ENCODE results near the gene SCD.

Gene SCD

DNA sequence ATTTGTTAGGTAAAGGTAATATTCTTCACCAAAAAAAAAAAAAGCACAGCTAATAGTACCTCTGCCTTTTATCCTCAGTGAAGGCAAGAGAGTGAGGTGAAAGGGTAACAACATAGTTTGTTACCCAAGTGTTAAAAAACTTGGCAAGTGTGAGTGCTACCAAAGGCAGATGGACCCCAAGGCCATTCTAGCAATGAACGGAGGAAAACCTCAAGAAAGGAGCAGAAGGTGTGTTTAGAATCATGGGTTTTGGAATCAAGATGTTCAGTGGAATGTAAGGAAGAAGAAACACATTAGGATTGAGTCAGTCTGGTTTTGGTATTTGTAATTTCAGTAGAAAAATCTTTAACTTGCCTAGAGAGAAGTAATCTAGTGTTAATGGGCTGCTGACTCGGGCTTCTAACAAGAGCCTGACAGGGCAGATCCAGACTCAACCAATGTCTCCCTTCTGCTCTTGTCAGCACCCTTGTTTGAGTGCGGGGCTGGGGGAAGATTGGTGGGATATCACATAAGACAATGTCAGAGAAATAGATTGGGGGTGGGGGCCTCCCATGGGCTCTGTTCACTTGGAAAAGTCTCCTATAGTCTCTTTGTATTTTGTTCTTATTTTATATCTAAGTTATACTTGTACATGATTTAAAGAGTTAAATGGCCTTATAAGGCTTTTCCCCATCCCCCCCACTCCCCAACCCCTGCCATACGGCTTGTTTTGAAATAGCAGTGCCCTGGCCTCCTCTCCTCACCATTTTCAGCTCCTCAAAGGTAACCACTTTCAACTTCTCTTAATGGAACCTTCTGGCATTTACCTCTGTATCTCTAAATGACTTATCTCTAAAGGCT lies 44.4 kb downstream of the SCD start:
- TF ChIP-seq Cebpa-rat (IDR thresholded peaks at IDR 0.05) = no peak
- Histone ChIP-seq H4K20me1 (no peaks in the 10 kb centered on the region), H3K27ac (no peak overlapping the region), H3K4me3 (no peak overlapping the region), H3K36me3 (peaks cover 19% of the 10 kb centered on the region), H3K27me3 (no peaks in the 10 kb centered on the region), H3K9ac (no peak overlapping the region), H3K9me3 (no peaks in the 10 kb centered on the region), H3K4me1 (no peaks in the 10 kb centered on the region), H3K4me2 (no peak overlapping the region)

DNA sequence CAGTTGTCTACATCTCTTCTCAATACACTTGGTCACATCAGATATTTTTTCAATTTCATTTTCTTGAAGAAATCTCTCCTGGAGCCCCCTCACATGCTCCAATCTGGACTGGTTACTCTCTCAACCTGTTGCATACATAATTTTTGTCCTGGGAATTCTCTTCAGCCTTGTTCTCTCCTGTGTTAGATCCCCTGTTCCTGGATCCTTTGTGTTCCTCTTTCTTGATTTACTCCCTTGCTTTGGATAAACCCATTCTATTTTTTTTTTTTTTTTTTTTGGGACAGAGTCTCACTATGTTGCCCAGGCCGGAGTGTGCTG lies 45.6 kb downstream of the SCD start:
- Histone ChIP-seq H3K27me3 (no peaks in the 10 kb centered on the region), H3K4me1 (no peaks in the 10 kb centered on the region), H3K9me3 (no peaks in the 10 kb centered on the region), H3K4me2 (no peak overlapping the region), H3K36me3 (peaks cover 9% of the 10 kb centered on the region; the same call in 1 of the 2 replicates), H3K9ac (no peak overlapping the region), H3K27ac (no peak overlapping the region), H3K4me3 (no peak overlapping the region), H4K20me1 (no peaks in the 10 kb centered on the region)
- no peak for TF ChIP-seq Cebpa-rat (IDR thresholded peaks at IDR 0.05)

DNA sequence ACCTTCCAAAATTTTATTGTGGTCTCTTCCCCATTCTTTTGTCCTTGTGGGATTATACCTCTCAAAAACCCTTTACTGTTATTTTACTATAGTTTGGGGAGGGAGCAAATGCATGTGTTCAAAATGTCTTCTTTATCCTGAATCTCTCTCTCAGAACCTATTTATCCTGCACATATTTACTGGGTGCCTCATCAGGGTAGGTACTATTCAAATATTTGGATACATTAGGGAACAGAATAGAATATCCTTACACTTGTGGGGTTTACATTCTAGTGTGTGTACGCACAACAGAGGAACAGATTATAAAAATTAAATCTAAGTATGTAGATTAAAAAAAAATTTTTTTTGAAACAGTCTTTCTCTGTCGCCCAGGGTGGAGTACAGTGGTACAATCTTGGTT lies 48.6 kb downstream of the SCD start:
- H4K20me1 ChIP-seq = no peaks in the 10 kb centered on the region
- H3K4me3 ChIP-seq = no peak overlapping the region
- H3K36me3 ChIP-seq = no peaks in the 10 kb centered on the region
- no peaks in the 10 kb centered on the region for H3K4me1 ChIP-seq
- H3K4me2 ChIP-seq = no peak overlapping the region
- no peaks in the 10 kb centered on the region for H3K9me3 ChIP-seq
- H3K27me3 ChIP-seq = no peaks in the 10 kb centered on the region
- no peak overlapping the region for H3K9ac ChIP-seq
- TF ChIP-seq Cebpa-rat (IDR thresholded peaks at IDR 0.05) = no peak
- H3K27ac ChIP-seq = no peak overlapping the region

DNA sequence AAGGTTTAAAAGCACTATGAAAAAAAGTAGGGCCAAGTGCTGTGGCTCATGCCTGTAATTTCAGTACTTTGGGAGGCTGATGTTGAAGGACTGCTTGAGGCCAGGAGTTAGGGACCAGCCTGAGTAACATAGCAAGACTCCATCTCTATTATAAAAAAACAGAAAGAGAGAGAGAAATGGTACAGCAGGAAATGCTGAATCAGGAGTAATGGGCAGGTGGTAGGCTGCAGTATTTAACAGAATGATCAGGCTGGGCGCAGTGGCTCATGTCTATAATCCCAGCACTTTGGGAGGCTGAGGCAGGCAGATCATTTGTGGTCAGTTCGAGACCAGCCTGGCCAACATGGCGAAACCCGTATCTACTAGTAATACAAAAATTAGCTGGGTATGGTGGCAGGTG lies 49.6 kb downstream of the SCD start:
- Histone ChIP-seq H3K4me1 (no peaks in the 10 kb centered on the region), H3K4me2 (no peak overlapping the region), H3K27ac (no peak overlapping the region), H3K27me3 (no peaks in the 10 kb centered on the region), H3K4me3 (no peak overlapping the region), H3K9ac (no peak overlapping the region), H3K9me3 (no peaks in the 10 kb centered on the region), H4K20me1 (no peaks in the 10 kb centered on the region), H3K36me3 (no peaks in the 10 kb centered on the region)
- no peak for TF ChIP-seq Cebpa-rat (IDR thresholded peaks at IDR 0.05)

DNA sequence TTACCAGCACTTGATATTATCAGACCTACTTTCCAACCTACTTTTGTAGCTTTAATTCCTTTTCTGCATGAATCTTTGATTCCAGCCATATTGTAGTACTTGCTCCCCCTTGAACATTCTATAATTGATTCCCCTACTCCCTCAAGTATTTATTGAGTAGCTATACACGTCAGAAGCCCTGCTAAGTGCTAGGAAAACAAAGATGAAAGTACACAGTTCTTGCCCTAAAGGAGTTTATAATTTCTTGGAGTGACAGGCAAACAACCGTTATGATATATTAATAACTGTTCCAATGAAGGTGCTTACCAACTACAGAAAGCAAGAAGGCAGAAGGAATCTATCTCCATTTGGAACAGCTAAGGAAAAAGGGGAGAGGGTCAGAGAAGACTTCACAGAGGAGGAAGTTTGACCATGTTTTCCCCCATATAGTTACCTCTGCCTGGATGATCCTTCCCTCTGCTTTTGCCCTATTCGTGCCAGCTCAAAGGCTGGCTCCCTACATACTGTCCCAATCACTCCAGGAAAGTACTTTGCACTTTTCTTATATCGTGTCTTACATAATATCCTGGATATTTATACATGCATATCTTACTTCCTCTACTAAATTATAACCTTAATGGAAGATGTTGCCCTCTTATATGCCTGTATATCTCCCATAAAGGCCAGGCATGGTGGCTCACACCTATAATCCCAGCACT lies 54.7 kb downstream of the SCD start:
- no peak for TF ChIP-seq Cebpa-rat (IDR thresholded peaks at IDR 0.05)
- H3K27ac ChIP-seq = no peak overlapping the region
- peaks cover 11% of the 10 kb centered on the region for H3K9me3 ChIP-seq
- no peak overlapping the region for H3K4me3 ChIP-seq
- no peaks in the 10 kb centered on the region; the same call in 1 of the 2 replicates for H3K36me3 ChIP-seq
- no peak overlapping the region for H3K4me2 ChIP-seq
- no peaks in the 10 kb centered on the region for H3K4me1 ChIP-seq
- H3K9ac ChIP-seq = no peak overlapping the region
- no peaks in the 10 kb centered on the region for H4K20me1 ChIP-seq
- no peaks in the 10 kb centered on the region for H3K27me3 ChIP-seq

DNA sequence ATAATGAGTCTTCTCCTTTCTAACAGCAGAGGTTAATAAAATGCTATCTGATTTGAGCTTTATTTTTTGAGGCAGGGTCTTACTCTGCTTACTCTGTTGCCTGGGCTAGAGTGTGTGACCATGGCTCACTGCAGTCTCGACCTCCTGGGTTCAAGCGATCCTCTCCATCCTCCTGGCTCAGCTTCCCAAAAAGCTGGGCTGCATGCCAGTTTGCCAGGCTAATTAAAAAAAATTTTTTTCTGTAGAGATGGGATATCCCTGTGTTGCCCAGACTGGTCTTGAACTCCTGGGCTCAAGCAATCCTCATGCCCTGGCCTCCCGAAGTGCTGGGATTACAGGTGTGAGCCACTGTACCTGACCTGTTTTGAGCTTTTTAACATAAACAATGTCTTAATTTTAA lies 56.7 kb downstream of the SCD start:
- Histone ChIP-seq H3K4me3 (no peak overlapping the region), H3K4me1 (no peaks in the 10 kb centered on the region), H3K4me2 (no peak overlapping the region), H3K36me3 (no peaks in the 10 kb centered on the region; the same call in 1 of the 2 replicates), H3K9me3 (peaks cover 14% of the 10 kb centered on the region), H3K9ac (no peak overlapping the region), H3K27me3 (no peaks in the 10 kb centered on the region), H3K27ac (no peak overlapping the region), H4K20me1 (no peaks in the 10 kb centered on the region)
- no peak for TF ChIP-seq Cebpa-rat (IDR thresholded peaks at IDR 0.05)

DNA sequence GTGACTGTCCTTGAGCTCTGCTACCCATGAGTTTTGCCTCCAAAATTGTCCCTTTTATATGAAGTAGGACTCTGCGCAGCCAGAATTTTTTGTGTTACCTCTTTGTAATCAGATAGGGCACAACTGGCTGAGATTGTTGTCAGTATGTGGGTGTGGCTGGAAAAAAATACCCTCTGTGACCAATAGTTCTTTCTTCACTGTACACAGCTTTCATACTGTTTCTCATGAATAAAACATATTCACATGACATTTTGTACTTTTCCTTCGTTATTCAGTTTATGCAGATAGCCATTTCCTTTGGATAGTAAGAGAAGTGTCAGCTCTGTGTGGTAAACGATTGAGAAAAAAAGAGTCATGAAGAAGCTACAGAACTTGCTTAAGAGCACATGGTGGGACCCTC lies 66.1 kb downstream of the SCD start:
- Histone ChIP-seq H3K4me1 (no peaks in the 10 kb centered on the region), H3K4me3 (no peak overlapping the region), H3K9me3 (no peaks in the 10 kb centered on the region), H3K36me3 (no peaks in the 10 kb centered on the region), H4K20me1 (no peaks in the 10 kb centered on the region), H3K27me3 (no peaks in the 10 kb centered on the region), H3K27ac (no peak overlapping the region), H3K9ac (no peak overlapping the region), H3K4me2 (no peak overlapping the region)
- TF ChIP-seq Cebpa-rat (IDR thresholded peaks at IDR 0.05) = no peak

Data from BLaER1 (cell line).